ENCODE data around the gene UQCC3.

- no peak for TF ChIP-seq CTCF (IDR thresholded peaks at IDR 0.05)
- TF ChIP-seq POLR2A (IDR thresholded peaks at IDR 0.05; ENCODE audit: low read depth), result no peak
- no peak for TF ChIP-seq POLR2AphosphoS5 (IDR thresholded peaks at IDR 0.05)
Measured at GRCh38 chr11:62632492-62632891, 39.0 kb upstream of the UQCC3 start.
